ENCODE measurements around the gene GTPBP3.

The GTPBP3 gene

DNA sequence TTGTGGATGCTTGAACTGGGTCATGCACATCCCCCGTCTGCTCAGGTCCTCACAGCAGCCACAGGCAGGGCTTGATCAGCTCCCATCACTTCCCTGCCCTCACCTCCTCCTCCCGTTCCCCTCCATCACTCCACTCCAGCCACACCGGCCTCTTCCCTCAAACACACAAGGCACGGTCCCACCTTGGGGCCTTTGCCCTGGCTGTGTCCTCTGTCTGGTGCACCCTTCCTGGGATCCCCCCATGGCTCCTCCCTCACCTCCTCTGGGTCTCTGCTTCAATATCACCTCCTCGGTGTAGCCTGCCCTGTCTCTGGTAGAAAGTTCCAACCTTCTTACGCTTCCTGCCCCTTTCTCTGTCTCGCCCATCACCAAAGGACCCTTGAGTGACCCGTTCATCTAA is 16.0 kb downstream of the GTPBP3 start:
- no peak overlapping the region for H2AFZ ChIP-seq (ENCODE audit: low read depth, low read length, severe bottlenecking)
- TF ChIP-seq EZH2phosphoT487 (conservative IDR thresholded peaks at IDR 0.05; ENCODE audit: low read length) = no peak
- TF ChIP-seq, protein P1, sequence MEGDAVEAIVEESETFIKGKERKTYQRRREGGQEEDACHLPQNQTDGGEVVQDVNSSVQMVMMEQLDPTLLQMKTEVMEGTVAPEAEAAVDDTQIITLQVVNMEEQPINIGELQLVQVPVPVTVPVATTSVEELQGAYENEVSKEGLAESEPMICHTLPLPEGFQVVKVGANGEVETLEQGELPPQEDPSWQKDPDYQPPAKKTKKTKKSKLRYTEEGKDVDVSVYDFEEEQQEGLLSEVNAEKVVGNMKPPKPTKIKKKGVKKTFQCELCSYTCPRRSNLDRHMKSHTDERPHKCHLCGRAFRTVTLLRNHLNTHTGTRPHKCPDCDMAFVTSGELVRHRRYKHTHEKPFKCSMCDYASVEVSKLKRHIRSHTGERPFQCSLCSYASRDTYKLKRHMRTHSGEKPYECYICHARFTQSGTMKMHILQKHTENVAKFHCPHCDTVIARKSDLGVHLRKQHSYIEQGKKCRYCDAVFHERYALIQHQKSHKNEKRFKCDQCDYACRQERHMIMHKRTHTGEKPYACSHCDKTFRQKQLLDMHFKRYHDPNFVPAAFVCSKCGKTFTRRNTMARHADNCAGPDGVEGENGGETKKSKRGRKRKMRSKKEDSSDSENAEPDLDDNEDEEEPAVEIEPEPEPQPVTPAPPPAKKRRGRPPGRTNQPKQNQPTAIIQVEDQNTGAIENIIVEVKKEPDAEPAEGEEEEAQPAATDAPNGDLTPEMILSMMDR (IDR thresholded peaks at IDR 0.05; ENCODE audit: insufficient read depth, low read length, poor library complexity, severe bottlenecking) = no peak

DNA sequence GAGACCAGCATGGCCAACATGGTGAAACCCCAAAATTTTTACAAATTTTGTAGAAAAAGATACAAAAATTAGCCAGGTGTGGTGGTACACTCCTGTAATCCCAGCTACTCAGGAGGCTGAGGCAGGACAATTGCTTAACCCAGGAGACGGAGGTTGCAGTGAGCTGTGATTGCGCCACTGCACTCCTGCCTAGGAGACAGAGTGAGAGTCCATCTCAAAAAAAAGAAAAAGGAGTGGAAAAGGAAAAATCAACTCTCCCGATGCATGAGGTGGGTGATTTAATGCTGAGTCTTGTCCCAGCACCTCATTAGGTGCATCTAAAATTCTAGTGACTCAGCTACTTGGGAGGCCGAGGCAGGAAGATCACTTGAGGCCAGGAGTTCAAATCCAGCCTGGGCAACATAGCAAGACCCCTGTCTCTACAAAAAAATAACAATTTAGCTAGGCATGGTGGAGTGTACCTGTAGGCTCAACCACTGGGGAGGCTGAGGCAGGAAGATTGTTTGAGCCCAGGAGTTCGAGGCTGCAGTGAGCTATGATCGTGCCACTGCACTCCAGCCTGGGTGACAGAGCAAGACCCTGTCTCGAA is 19.8 kb downstream of the GTPBP3 start:
- no peak overlapping the region for H2AFZ ChIP-seq (ENCODE audit: low read depth, low read length, severe bottlenecking)
- H3K27ac ChIP-seq (ENCODE audit: low read depth, low read length) = no peak overlapping the region
- no peak overlapping the region for H3K4me3 ChIP-seq (ENCODE audit: insufficient read depth, low read length, poor library complexity, severe bottlenecking)
- TF ChIP-seq, protein P1 (IDR thresholded peaks at IDR 0.05; ENCODE audit: insufficient read depth, low read length, poor library complexity, severe bottlenecking) = no peak
- TF ChIP-seq EZH2phosphoT487 (conservative IDR thresholded peaks at IDR 0.05; ENCODE audit: low read length) = no peak
- H3K4me2 ChIP-seq (ENCODE audit: low read depth, low read length, poor library complexity, severe bottlenecking) = no peak overlapping the region
- no peaks in the 10 kb centered on the region for H3K79me2 ChIP-seq (ENCODE audit: insufficient read depth, low read length)
- H3K36me3 ChIP-seq (ENCODE audit: low read length) = no peaks in the 10 kb centered on the region
- H3K9me3 ChIP-seq (ENCODE audit: insufficient read depth, low read length) = no peaks in the 10 kb centered on the region
- H3K9me2 ChIP-seq (replicated peaks; ENCODE audit: insufficient read depth, low read length) = no peaks in the 10 kb centered on the region
- H4K20me1 ChIP-seq (ENCODE audit: low read depth, low read length) = no peaks in the 10 kb centered on the region
- H3K9ac ChIP-seq (ENCODE audit: low read length) = no peak overlapping the region
- no peaks in the 10 kb centered on the region for H3K27me3 ChIP-seq (ENCODE audit: low read length)
- H3F3A ChIP-seq (ENCODE audit: insufficient read depth) = no peaks in the 10 kb centered on the region

More for the DNA sequence above, 16.0 kb downstream of the GTPBP3 start:
- no peaks in the 10 kb centered on the region for H3K9me2 ChIP-seq (replicated peaks; ENCODE audit: insufficient read depth, low read length)
- H3F3A ChIP-seq (ENCODE audit: insufficient read depth) = no peaks in the 10 kb centered on the region
- no peaks in the 10 kb centered on the region for H3K36me3 ChIP-seq (ENCODE audit: low read length)
- H3K4me2 ChIP-seq (ENCODE audit: low read depth, low read length, poor library complexity, severe bottlenecking) = no peak overlapping the region
- no peaks in the 10 kb centered on the region for H4K20me1 ChIP-seq (ENCODE audit: low read depth, low read length)
- no peaks in the 10 kb centered on the region for H3K79me2 ChIP-seq (ENCODE audit: insufficient read depth, low read length)
- H3K27ac ChIP-seq (ENCODE audit: low read depth, low read length) = no peak overlapping the region
- no peak overlapping the region for H3K4me3 ChIP-seq (ENCODE audit: insufficient read depth, low read length, poor library complexity, severe bottlenecking)
- no peaks in the 10 kb centered on the region for H3K9me3 ChIP-seq (ENCODE audit: insufficient read depth, low read length)
- no peak overlapping the region for H3K9ac ChIP-seq (ENCODE audit: low read length)
- no peaks in the 10 kb centered on the region for H3K27me3 ChIP-seq (ENCODE audit: low read length)

DNA sequence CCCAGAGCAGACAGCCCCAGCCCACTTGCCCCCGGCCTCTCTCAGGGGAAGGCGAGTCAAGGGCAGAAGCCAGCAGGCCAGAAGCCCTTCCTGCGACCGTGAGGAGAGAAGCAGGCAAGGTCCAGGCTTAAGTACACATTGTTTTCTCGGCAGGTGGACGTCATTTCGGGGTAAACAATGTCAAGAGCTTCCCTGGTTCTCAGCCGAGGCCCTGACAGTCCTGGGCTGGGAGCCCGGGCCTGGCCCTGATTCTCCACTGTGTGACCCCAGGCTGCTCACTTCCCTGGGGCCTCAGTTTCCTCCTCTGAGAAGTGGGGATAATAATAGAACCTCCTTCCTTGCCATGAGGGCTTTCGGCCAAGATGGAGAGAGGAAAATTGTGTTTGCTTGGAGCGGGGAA is 20.4 kb downstream of the GTPBP3 start:
- no peaks in the 10 kb centered on the region for H4K20me1 ChIP-seq (ENCODE audit: low read depth, low read length)
- H3K9me2 ChIP-seq (replicated peaks; ENCODE audit: insufficient read depth, low read length) = no peaks in the 10 kb centered on the region
- no peak overlapping the region for H3K27ac ChIP-seq (ENCODE audit: low read depth, low read length)
- H3K36me3 ChIP-seq (ENCODE audit: low read length) = no peaks in the 10 kb centered on the region
- H3K9me3 ChIP-seq (ENCODE audit: insufficient read depth, low read length) = no peaks in the 10 kb centered on the region
- H3K27me3 ChIP-seq (ENCODE audit: low read length) = no peaks in the 10 kb centered on the region
- no peak overlapping the region for H3K4me2 ChIP-seq (ENCODE audit: low read depth, low read length, poor library complexity, severe bottlenecking)
- no peak for TF ChIP-seq EZH2phosphoT487 (conservative IDR thresholded peaks at IDR 0.05; ENCODE audit: low read length)
- TF ChIP-seq, protein P1 (IDR thresholded peaks at IDR 0.05; ENCODE audit: insufficient read depth, low read length, poor library complexity, severe bottlenecking) = no peak
- H3K9ac ChIP-seq (ENCODE audit: low read length) = no peak overlapping the region
- no peaks in the 10 kb centered on the region for H3F3A ChIP-seq (ENCODE audit: insufficient read depth)
- no peak overlapping the region for H2AFZ ChIP-seq (ENCODE audit: low read depth, low read length, severe bottlenecking)
- no peak overlapping the region for H3K4me3 ChIP-seq (ENCODE audit: insufficient read depth, low read length, poor library complexity, severe bottlenecking)
- H3K79me2 ChIP-seq (ENCODE audit: insufficient read depth, low read length) = no peaks in the 10 kb centered on the region

Data from SU-DHL-6 (cell line).